ENCODE results near the gene DPM3. TPM values are rescaled to one million over a fixed set of nuclear protein-coding genes. Genes with fewer than 3 reads are reported as not detected.
A peak's percentile ranks its signal among the peaks of the same experiment; 100 is the strongest.

The DPM3 gene
- total and polyA plus RNA-seq, 9 of the 15 experiments (the other 6 are each of a cell fraction or from before 2014, with no cell fraction given): 3.7 to 120 (median 36.4) TPM

DNA sequence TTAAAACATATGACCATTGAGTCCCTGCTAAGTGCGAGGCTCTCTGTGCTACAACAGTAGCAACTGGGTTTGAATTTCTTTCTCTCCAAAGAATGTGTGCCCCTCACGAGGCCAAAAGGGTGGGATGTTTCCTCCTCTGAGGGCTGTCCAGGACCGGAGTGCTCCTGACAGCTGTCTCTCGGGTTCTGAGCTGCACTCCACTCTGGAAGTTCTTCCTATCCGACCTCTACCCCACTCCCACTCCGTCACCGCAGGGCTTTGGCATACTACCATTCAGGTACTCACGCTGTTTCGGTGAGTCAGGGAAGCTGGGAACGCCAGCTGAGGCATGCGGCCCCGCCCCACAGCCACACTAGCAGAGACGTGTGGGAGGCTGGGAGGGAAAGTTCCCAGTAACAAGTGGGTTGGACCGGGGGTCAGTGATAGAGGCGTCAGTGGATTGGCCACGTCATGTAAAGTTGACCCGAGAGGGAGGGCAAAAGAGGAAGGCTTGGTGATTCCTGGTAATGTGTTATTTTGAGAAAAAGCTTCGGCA, 5.4 kb downstream of the DPM3 start (continued):
- TF ChIP-seq DDX20 (tag; IDR thresholded peaks at IDR 0.05; ENCODE audit: low read depth) (no peak), ZBTB1 (CRISPR knock-in tag; IDR thresholded peaks at IDR 0.05; ENCODE audit: borderline replicate concordance, low read depth) (no peak), FOSL1 (tag; conservative IDR thresholded peaks at IDR 0.05) (peak; percentile 84), ZNF780A (CRISPR knock-in tag; IDR thresholded peaks at IDR 0.05) (no peak), SMARCA4 (IDR thresholded peaks at IDR 0.05) (peak; percentile 62; the same call in 1 of the 2 replicates), TBP (optimal IDR thresholded peaks at IDR 0.05; ENCODE audit: low read depth, low read length) (peak; percentile 18), PHF20 (IDR thresholded peaks at IDR 0.05; ENCODE audit: partially characterized antibody) (no peak), PHB (CRISPR knock-in tag; IDR thresholded peaks at IDR 0.05) (no peak), BCOR (IDR thresholded peaks at IDR 0.05) (peak; percentile 6; the same call in 1 of the 2 replicates), CHCHD3 (CRISPR knock-in tag; IDR thresholded peaks at IDR 0.05) (no peak), RUNX1 (IDR thresholded peaks at IDR 0.05; ENCODE audit: low read depth) (no peak), KAT2B (IDR thresholded peaks at IDR 0.05; ENCODE audit: low read depth, low read length) (no peak), KLF13 (tag; IDR thresholded peaks at IDR 0.05; ENCODE audit: borderline replicate concordance, low read depth) (peak; percentile 82; the same call in 1 of the 2 replicates), BMI1 (IDR thresholded peaks at IDR 0.05; ENCODE audit: low read length) (no peak), MAFK (IDR thresholded peaks at IDR 0.05; ENCODE audit: low read length) (peak; percentile 27; the same call in 1 of the 2 replicates), CBX5 (IDR thresholded peaks at IDR 0.05; ENCODE audit: borderline replicate concordance, low read depth) (no peak), ZNF77 (CRISPR knock-in tag; IDR thresholded peaks at IDR 0.05) (no peak), SMC3 (conservative IDR thresholded peaks at IDR 0.05; ENCODE audit: insufficient read depth, low read depth, low read length) (no peak), ELF4 (CRISPR knock-in tag; IDR thresholded peaks at IDR 0.05) (no peak), NR3C1 (CRISPR knock-in tag; IDR thresholded peaks at IDR 0.05) (no peak), PHTF2 (CRISPR knock-in tag; IDR thresholded peaks at IDR 0.05) (no peak), FOXK2 (conservative IDR thresholded peaks at IDR 0.05 in 1 of 2, IDR thresholded peaks at IDR 0.05 in 1 of 2; ENCODE audit: low read depth in 2 of 2) (peak; percentile 67 to 76)
- TF ChIP-seq, protein P1, sequence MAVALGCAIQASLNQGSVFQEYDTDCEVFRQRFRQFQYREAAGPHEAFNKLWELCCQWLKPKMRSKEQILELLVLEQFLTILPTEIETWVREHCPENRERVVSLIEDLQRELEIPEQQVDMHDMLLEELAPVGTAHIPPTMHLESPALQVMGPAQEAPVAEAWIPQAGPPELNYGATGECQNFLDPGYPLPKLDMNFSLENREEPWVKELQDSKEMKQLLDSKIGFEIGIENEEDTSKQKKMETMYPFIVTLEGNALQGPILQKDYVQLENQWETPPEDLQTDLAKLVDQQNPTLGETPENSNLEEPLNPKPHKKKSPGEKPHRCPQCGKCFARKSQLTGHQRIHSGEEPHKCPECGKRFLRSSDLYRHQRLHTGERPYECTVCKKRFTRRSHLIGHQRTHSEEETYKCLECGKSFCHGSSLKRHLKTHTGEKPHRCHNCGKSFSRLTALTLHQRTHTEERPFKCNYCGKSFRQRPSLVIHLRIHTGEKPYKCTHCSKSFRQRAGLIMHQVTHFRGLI (CRISPR knock-in tag; IDR thresholded peaks at IDR 0.05): no peak
- TF ChIP-seq, protein P2, sequence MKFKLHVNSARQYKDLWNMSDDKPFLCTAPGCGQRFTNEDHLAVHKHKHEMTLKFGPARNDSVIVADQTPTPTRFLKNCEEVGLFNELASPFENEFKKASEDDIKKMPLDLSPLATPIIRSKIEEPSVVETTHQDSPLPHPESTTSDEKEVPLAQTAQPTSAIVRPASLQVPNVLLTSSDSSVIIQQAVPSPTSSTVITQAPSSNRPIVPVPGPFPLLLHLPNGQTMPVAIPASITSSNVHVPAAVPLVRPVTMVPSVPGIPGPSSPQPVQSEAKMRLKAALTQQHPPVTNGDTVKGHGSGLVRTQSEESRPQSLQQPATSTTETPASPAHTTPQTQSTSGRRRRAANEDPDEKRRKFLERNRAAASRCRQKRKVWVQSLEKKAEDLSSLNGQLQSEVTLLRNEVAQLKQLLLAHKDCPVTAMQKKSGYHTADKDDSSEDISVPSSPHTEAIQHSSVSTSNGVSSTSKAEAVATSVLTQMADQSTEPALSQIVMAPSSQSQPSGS (CRISPR knock-in tag; IDR thresholded peaks at IDR 0.05): no peak
- TF ChIP-seq, protein P3, sequence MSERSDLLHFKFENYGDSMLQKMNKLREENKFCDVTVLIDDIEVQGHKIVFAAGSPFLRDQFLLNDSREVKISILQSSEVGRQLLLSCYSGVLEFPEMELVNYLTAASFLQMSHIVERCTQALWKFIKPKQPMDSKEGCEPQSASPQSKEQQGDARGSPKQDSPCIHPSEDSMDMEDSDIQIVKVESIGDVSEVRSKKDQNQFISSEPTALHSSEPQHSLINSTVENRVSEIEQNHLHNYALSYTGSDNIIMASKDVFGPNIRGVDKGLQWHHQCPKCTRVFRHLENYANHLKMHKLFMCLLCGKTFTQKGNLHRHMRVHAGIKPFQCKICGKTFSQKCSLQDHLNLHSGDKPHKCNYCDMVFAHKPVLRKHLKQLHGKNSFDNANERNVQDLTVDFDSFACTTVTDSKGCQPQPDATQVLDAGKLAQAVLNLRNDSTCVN (CRISPR knock-in tag; IDR thresholded peaks at IDR 0.05): no peak
- TF ChIP-seq, protein P4, sequence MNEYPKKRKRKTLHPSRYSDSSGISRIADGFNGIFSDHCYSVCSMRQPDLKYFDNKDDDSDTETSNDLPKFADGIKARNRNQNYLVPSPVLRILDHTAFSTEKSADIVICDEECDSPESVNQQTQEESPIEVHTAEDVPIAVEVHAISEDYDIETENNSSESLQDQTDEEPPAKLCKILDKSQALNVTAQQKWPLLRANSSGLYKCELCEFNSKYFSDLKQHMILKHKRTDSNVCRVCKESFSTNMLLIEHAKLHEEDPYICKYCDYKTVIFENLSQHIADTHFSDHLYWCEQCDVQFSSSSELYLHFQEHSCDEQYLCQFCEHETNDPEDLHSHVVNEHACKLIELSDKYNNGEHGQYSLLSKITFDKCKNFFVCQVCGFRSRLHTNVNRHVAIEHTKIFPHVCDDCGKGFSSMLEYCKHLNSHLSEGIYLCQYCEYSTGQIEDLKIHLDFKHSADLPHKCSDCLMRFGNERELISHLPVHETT (CRISPR knock-in tag; conservative IDR thresholded peaks at IDR 0.05 in 1 of 2, IDR thresholded peaks at IDR 0.05 in 1 of 2): no peak; a peak in 1 of 4 replicates

All from K562 (cell line).